IMR-90 (cell line): ENCODE data around the gene NPHP4. TPM values are rescaled to one million over a fixed set of nuclear protein-coding genes. Genes with fewer than 3 reads are reported as not detected.

Experiments used
- ATAC-seq: fragments of 200-7000 bp; cut with Tn5 transposase; 2 replicates; pipeline ENCODE4 v1.9.1; 2020; ENCODE audit warnings: low read depth, mild to moderate bottlenecking, moderate library complexity
- BruUV-seq: library from RNA; stranded (reverse); fragments of 400-500 nt; replicated peaks from 2 replicates; lab custom pipeline; 2021; lab: Mats Ljungman, UMichigan
- CTCF ChIA-PET: fragments of 300-600 bp; formaldehyde crosslinking; extraction: SDS; loops from one replicate; lab custom pipeline; 2021; ENCODE audit warnings: antibody characterized with exemption; lab: Yijun Ruan, JAX
- POLR2A ChIA-PET: fragments of 300-600 bp; sonication (Branson Sonifier 250); formaldehyde crosslinking; loops from one replicate; lab custom pipeline; 2022; ENCODE audit warnings: antibody characterized with exemption; ENCODE audit not compliant: unreplicated experiment; lab: Charles Lee
- DNase-seq: peaks from one replicate; pipeline ENCODE4 v3.0.0; 2013
- H2AFZ ChIP-seq: replicated peaks from 2 replicates; pipeline ENCODE3; 2013; ENCODE audit warnings: low read length, mild to moderate bottlenecking; ENCODE audit not compliant: poor library complexity
- H2AK5ac ChIP-seq: 2 replicates; pipeline ENCODE4 v1.6.1; 2013; ENCODE audit warnings: low read depth, low read length, inconsistent platforms
- H2AK9ac ChIP-seq: replicated peaks from 2 replicates; pipeline ENCODE3; 2013; ENCODE audit warnings: mild to moderate bottlenecking, low read depth, low read length, moderate library complexity; ENCODE audit not compliant: poor library complexity
- H2BK120ac ChIP-seq: 2 replicates; pipeline ENCODE4 v1.6.1; 2013; ENCODE audit warnings: low read depth, low read length, inconsistent platforms
- H2BK15ac ChIP-seq: 3 replicates; pipeline ENCODE4 v1.6.1; 2013; ENCODE audit warnings: low read depth, low read length, inconsistent platforms
- H2BK20ac ChIP-seq: 2 replicates; pipeline ENCODE4 v1.6.1; 2013; ENCODE audit warnings: low read depth, mild to moderate bottlenecking, inconsistent platforms, low read length, moderate library complexity
- H2BK5ac ChIP-seq: 2 replicates; pipeline ENCODE4 v1.6.1; 2013; ENCODE audit warnings: mild to moderate bottlenecking, low read depth, low read length, inconsistent platforms; ENCODE audit not compliant: poor library complexity, severe bottlenecking
- H3K14ac ChIP-seq: replicated peaks from 2 replicates; pipeline ENCODE4 v1.6.1; 2013; ENCODE audit warnings: low read depth, low read length, inconsistent platforms
- H3K18ac ChIP-seq: 2 replicates; pipeline ENCODE4 v1.6.1; 2013; ENCODE audit warnings: low read depth, low read length, control low read depth
- H3K23ac ChIP-seq: 2 replicates; pipeline ENCODE4 v1.6.1; 2013; ENCODE audit warnings: low read depth, low read length, inconsistent platforms
- H3K27ac ChIP-seq: 2 replicates; pipeline ENCODE4 v1.5.1; 2013; ENCODE audit warnings: mild to moderate bottlenecking, control low read depth, low read length; ENCODE audit not compliant: insufficient read depth
- H3K27me3 ChIP-seq: 2 replicates; pipeline ENCODE4 v1.6.1; 2013; ENCODE audit warnings: low read length; ENCODE audit not compliant: control insufficient read depth, insufficient read depth
- H3K36me3 ChIP-seq: 2 replicates; pipeline ENCODE4 v1.6.1; 2013; ENCODE audit warnings: low read length, mixed read lengths; ENCODE audit not compliant: control insufficient read depth, insufficient read depth
- H3K4ac ChIP-seq: 2 replicates; pipeline ENCODE4 v1.6.1; 2013; ENCODE audit warnings: low read depth, low read length, inconsistent platforms
- H3K4me1 ChIP-seq: 2 replicates; pipeline ENCODE4 v1.6.1; 2013; ENCODE audit warnings: low read length, mixed read lengths; ENCODE audit not compliant: control insufficient read depth, insufficient read depth
- H3K4me2 ChIP-seq: 2 replicates; pipeline ENCODE4 v1.6.1; 2013; ENCODE audit warnings: low read depth, mild to moderate bottlenecking, control low read depth, low read length, moderate library complexity
- H3K4me3 ChIP-seq: 2 replicates; pipeline ENCODE4 v1.5.1; 2013; ENCODE audit warnings: low read depth, mild to moderate bottlenecking, control low read depth, low read length, moderate library complexity; ENCODE audit not compliant: insufficient read depth
- H3K56ac ChIP-seq: 2 replicates; pipeline ENCODE4 v1.6.1; 2013; ENCODE audit warnings: low read length, inconsistent platforms; ENCODE audit not compliant: insufficient read depth; ENCODE audit errors: extremely low read depth
- H3K79me1 ChIP-seq, 2 experiments: 2 replicates each; pipeline ENCODE4 v1.6.1; 2013; ENCODE audit warnings: low read length in 2 of 2, inconsistent platforms in 1 of 2, low read depth in 1 of 2
- H3K9ac ChIP-seq: 2 replicates; pipeline ENCODE4 v1.6.1; 2013; ENCODE audit warnings: low read depth, low read length, control low read depth
- H3K9me1 ChIP-seq: 2 replicates; pipeline ENCODE4 v1.6.1; 2013; ENCODE audit warnings: low read length, inconsistent platforms; ENCODE audit not compliant: insufficient read depth
- H3K9me3 ChIP-seq: 2 replicates; pipeline ENCODE4 v1.6.1; 2013; ENCODE audit warnings: low read length; ENCODE audit not compliant: control insufficient read depth, insufficient read depth
- H4K20me1 ChIP-seq: 2 replicates; pipeline ENCODE4 v1.6.1; 2013; ENCODE audit warnings: low read length, inconsistent platforms; ENCODE audit not compliant: insufficient read depth
- H4K5ac ChIP-seq: 2 replicates; pipeline ENCODE4 v1.6.1; 2013; ENCODE audit warnings: mild to moderate bottlenecking, low read depth, low read length, control low read depth
- H4K8ac ChIP-seq, 2 experiments: 2 replicates each; pipeline ENCODE4 v1.6.1; 2013; ENCODE audit warnings: low read depth in 2 of 2, low read length in 2 of 2, control low read depth in 1 of 2, inconsistent platforms in 1 of 2
- H4K91ac ChIP-seq: 2 replicates; pipeline ENCODE4 v1.6.1; 2013; ENCODE audit warnings: low read depth, low read length, inconsistent platforms; ENCODE audit not compliant: insufficient read depth
- BHLHE40 ChIP-seq: fragments of 150-350 bp; IDR thresholded peaks from 2 replicates; pipeline ENCODE4 v1.6.1; 2016; ENCODE audit warnings: mild to moderate bottlenecking, low read depth, low read length
- CEBPB ChIP-seq: IDR thresholded peaks from 2 replicates; pipeline ENCODE4 v1.6.1; 2012; ENCODE audit warnings: low read depth, low read length, improper control_type of control experiment
- CHD1 ChIP-seq: IDR thresholded peaks from 2 replicates; pipeline ENCODE4 v1.6.1; 2012; ENCODE audit warnings: low read depth, low read length, improper control_type of control experiment
- FOS ChIP-seq: fragments of 150-350 bp; IDR thresholded peaks from 2 replicates; pipeline ENCODE4 v1.6.1; 2016; ENCODE audit warnings: low read depth, low read length
- MAFK ChIP-seq: IDR thresholded peaks from 2 replicates; pipeline ENCODE4 v1.6.1; 2012; ENCODE audit warnings: low read depth, low read length, improper control_type of control experiment
- MAZ ChIP-seq: IDR thresholded peaks from 2 replicates; pipeline ENCODE4 v1.6.1; 2012; ENCODE audit warnings: low read depth, mild to moderate bottlenecking, low read length, improper control_type of control experiment, moderate library complexity, borderline replicate concordance
- MXI1 ChIP-seq: IDR thresholded peaks from 2 replicates; pipeline ENCODE4 v1.6.1; 2012; ENCODE audit warnings: low read depth, mild to moderate bottlenecking, low read length, moderate library complexity, borderline replicate concordance
- NFE2L2 ChIP-seq: fragments of 150-350 bp; IDR thresholded peaks from 2 replicates; pipeline ENCODE4 v1.6.1; 2016; ENCODE audit warnings: low read depth, mild to moderate bottlenecking, low read length
- POLR2A ChIP-seq: IDR thresholded peaks from 2 replicates; pipeline ENCODE4 v1.6.1; 2012; ENCODE audit warnings: mild to moderate bottlenecking, low read depth, low read length
- RAD21 ChIP-seq: IDR thresholded peaks from 2 replicates; pipeline ENCODE4 v1.6.1; 2012; ENCODE audit warnings: low read length, improper control_type of control experiment
- RCOR1 ChIP-seq: IDR thresholded peaks from 2 replicates; pipeline ENCODE4 v1.6.1; 2012; ENCODE audit warnings: mild to moderate bottlenecking, low read length, improper control_type of control experiment; ENCODE audit not compliant: insufficient replicate concordance
- RFX5 ChIP-seq: IDR thresholded peaks from 2 replicates; pipeline ENCODE4 v1.8.0; 2012; ENCODE audit warnings: low read depth, mild to moderate bottlenecking, low read length, moderate library complexity
- SMC3 ChIP-seq: fragments of 150-350 bp; IDR thresholded peaks from 2 replicates; pipeline ENCODE4 v1.6.1; 2016; ENCODE audit warnings: low read depth, mild to moderate bottlenecking, antibody characterized with exemption, low read length, moderate library complexity
- WGBS, 2 experiments: methylation state at CpG; one replicate each; pipeline versions ENCODE4 v1.1.5 to v1.1.7; 2013; ENCODE audit warnings: missing lambda C conversion rate in 2 of 2; ENCODE audit not compliant: insufficient read length in 1 of 2; ENCODE audit errors: extremely low coverage in 2 of 2; 5-methylcytosine and 5-hydroxymethylcytosine counted together
- dilution Hi-C: fragments of 300-500 bp; cut with HindIII; formaldehyde crosslinking; loops from one replicate; pipeline ENCODE4 v1.14.3; 2018; ENCODE audit warnings: low sequenced_read_pairs; ENCODE audit not compliant: unreplicated experiment
- in situ Hi-C: fragments of 300-500 bp; cut with MboI; formaldehyde crosslinking; loops from 3 replicates; pipeline ENCODE4 v1.14.3; 2019; ENCODE audit warnings: low sequenced_read_pairs, inconsistent platforms, mixed read lengths
- intact Hi-C: fragments of 100-400 bp; cut with micrococcal nuclease; formaldehyde crosslinking; loops from 2 replicates; pipeline ENCODE4 v1.10.0; 2022
- polyA plus RNA-seq, 3 experiments: library from polyadenylated mRNA; depleted of rRNA; stranded (reverse); fragments of >200 nt; gene quantifications; 2 replicates each; pipeline ENCODE4 v1.2.3, GENCODE V29; 2012; ENCODE audit warnings: low replicate concordance in 1 of 3
- total RNA-seq: library from RNA; depleted of rRNA; stranded (reverse); fragments of >200 nt; gene quantifications from 2 replicates; pipeline ENCODE4 v1.2.3, GENCODE V29; 2012
- TF ChIP-seq, protein P1 (sequence below): conservative IDR thresholded peaks from 2 replicates; pipeline ENCODE4 v1.5.1; 2012; ENCODE audit warnings: mild to moderate bottlenecking, low read depth, low read length, improper control_type of control experiment
- TF ChIP-seq, protein P2 (sequence below): fragments of 150-350 bp; IDR thresholded peaks from 2 replicates; pipeline ENCODE4 v1.6.1; 2016; ENCODE audit warnings: low read depth, mild to moderate bottlenecking, low read length, moderate library complexity, borderline replicate concordance
- TF ChIP-seq, protein P3 (sequence below): fragments of 150-350 bp; IDR thresholded peaks from 2 replicates; pipeline ENCODE4 v1.6.1; 2017; ENCODE audit warnings: mild to moderate bottlenecking, antibody characterized with exemption, low read length, low read depth

The NPHP4 gene
- total and polyA plus RNA-seq, 2 of the 4 experiments (the other 2 are of a cell fraction) = 2.0 to 5.5 TPM

DNA sequence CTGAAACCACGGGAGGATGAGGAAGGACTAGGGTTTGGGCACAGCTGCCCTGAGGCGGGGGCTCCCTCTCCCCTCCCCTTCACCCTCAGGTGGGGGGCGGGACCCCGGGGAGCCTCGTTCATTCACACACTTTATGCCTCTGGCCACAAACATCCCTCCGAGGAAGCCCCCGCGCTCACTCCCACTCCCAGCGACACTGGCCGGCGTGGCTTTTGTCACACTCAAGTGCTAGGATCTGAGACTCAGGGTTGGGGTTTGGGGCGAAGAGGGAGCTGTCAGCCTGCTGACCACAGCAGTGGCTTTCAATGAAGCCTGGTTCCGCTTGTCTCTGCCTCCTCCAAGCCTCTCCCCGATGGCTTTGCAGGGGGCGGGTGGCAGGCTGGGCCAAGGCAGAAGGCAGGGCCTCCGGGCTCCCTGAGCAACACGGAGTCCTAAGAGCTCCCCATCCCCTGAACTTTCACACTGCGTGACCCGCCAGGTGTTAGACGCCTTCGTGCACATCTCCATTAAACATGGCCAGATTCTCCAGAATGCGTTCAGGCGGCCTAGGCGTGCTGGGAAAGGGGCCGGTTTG lies 178.1 kb downstream of the NPHP4 start:
- intact Hi-C loops (no loop called here), dilution Hi-C loops (no loop called here), in situ Hi-C loops (no loop called here)
- Histone ChIP-seq H3K23ac (no peak overlapping the region), H3K18ac (no peak overlapping the region), H2AK9ac (no peak overlapping the region), H3K27ac (no peak overlapping the region), H3K9me1 (no peaks in the 10 kb centered on the region), H3K14ac (no peak overlapping the region), H2BK20ac (no peak overlapping the region), H3K4me2 (no peak overlapping the region), H3K4me3 (no peak overlapping the region), H3K36me3 (no peaks in the 10 kb centered on the region), H3K56ac (no peak overlapping the region), H2BK5ac (no peak overlapping the region), H3K9ac (no peak overlapping the region), H2BK120ac (no peak overlapping the region), H3K27me3 (no peaks in the 10 kb centered on the region), H2AK5ac (no peak overlapping the region), H4K20me1 (no peaks in the 10 kb centered on the region), H3K4ac (no peak overlapping the region), H2BK15ac (no peak overlapping the region), H4K91ac (no peak overlapping the region), H3K4me1 (no peaks in the 10 kb centered on the region), H4K8ac (no peak overlapping the region), H2AFZ (no peak overlapping the region), H3K79me1 (no peaks in the 10 kb centered on the region), H4K5ac (no peak overlapping the region), H3K9me3 (peaks cover 41% of the 10 kb centered on the region)
- ChIA-PET POLR2A (no interaction called here), CTCF (no interaction called here)
- no peak for ATAC-seq
- 53% methylated on average over 2 of the region's 25 CpGs; no CpG with 5 or more reads in 1 of the 2 experiments for WGBS, 2 experiments
- BruUV-seq = no TSS peak
- TF ChIP-seq MAZ = no peak
- TF ChIP-seq RCOR1 = no peak
- TF ChIP-seq, protein P1, sequence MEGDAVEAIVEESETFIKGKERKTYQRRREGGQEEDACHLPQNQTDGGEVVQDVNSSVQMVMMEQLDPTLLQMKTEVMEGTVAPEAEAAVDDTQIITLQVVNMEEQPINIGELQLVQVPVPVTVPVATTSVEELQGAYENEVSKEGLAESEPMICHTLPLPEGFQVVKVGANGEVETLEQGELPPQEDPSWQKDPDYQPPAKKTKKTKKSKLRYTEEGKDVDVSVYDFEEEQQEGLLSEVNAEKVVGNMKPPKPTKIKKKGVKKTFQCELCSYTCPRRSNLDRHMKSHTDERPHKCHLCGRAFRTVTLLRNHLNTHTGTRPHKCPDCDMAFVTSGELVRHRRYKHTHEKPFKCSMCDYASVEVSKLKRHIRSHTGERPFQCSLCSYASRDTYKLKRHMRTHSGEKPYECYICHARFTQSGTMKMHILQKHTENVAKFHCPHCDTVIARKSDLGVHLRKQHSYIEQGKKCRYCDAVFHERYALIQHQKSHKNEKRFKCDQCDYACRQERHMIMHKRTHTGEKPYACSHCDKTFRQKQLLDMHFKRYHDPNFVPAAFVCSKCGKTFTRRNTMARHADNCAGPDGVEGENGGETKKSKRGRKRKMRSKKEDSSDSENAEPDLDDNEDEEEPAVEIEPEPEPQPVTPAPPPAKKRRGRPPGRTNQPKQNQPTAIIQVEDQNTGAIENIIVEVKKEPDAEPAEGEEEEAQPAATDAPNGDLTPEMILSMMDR = no peak
- TF ChIP-seq MAFK = no peak
- TF ChIP-seq RAD21 = no peak
- TF ChIP-seq, protein P2, sequence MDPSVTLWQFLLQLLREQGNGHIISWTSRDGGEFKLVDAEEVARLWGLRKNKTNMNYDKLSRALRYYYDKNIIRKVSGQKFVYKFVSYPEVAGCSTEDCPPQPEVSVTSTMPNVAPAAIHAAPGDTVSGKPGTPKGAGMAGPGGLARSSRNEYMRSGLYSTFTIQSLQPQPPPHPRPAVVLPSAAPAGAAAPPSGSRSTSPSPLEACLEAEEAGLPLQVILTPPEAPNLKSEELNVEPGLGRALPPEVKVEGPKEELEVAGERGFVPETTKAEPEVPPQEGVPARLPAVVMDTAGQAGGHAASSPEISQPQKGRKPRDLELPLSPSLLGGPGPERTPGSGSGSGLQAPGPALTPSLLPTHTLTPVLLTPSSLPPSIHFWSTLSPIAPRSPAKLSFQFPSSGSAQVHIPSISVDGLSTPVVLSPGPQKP = no peak
- no peak for TF ChIP-seq BHLHE40
- TF ChIP-seq, protein P3, sequence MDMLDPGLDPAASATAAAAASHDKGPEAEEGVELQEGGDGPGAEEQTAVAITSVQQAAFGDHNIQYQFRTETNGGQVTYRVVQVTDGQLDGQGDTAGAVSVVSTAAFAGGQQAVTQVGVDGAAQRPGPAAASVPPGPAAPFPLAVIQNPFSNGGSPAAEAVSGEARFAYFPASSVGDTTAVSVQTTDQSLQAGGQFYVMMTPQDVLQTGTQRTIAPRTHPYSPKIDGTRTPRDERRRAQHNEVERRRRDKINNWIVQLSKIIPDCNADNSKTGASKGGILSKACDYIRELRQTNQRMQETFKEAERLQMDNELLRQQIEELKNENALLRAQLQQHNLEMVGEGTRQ = no peak
- no peak for TF ChIP-seq CEBPB
- TF ChIP-seq FOS = no peak
- TF ChIP-seq NFE2L2 = no peak
- TF ChIP-seq POLR2A = no peak
- no peak for TF ChIP-seq SMC3
- no peak for TF ChIP-seq MXI1
- no peak for TF ChIP-seq RFX5
- TF ChIP-seq CHD1 = no peak
- DNase-seq = no peak
